Astrocyte of the cerebellum (primary cell): Measurements from ENCODE around the gene LRFN2.

ENCODE experiments used
- DNase-seq: peaks from one replicate; pipeline ENCODE4 v3.0.0-alpha.2; 2011; ENCODE audit warnings: low read depth
- H3K4me3 ChIP-seq: 2 replicates; pipeline ENCODE4 v1.5.1; 2011; ENCODE audit warnings: mild to moderate bottlenecking, low read depth, low read length, moderate library complexity
- CTCF ChIP-seq: IDR thresholded peaks from 2 replicates; pipeline ENCODE4 v1.5.1; 2012; ENCODE audit warnings: low read length, low read depth, moderate library complexity, mild to moderate bottlenecking; ENCODE audit errors: missing control alignments
- in situ Hi-C: cut with HindIII; loops from 2 replicates; pipeline ENCODE4 v1.10.0; 2017; ENCODE audit warnings: low sequenced_read_pairs

Gene LRFN2

DNA sequence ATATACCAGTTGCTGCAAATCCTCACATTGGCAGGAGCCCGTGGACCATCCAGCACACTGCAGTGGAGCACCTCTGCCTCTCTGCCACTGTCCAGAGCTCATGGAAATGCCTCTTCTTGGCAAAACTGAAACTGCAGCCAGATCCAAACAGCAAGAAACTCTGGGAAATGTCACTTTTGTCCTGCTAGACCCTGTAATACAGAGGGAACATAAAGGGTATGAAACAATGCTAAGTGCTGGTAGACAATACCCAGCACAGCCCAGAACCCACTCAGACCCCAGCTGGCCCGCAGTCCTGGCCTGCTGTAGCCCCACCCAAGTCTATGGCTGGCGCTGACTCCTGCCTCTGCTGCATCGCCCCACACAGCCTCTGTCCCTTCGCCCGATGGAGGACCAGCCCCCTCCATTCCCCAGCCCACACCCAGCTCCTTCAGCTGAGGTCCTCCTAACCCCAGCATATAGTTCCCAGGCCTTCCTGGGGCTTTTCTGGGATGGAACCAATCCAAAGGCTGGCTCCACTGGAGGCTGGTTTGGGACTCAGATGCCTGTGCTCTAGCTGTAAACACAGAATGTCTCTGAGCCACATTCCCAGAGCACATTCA, 242.5 kb downstream of the LRFN2 start:
- DNase-seq, result no peak
- no peak for TF ChIP-seq CTCF
- H3K4me3 ChIP-seq, result no peak overlapping the region
- in situ Hi-C loops, result no loop called here

GRCh38 chr6:40343877-40344565, 243.1 kb downstream of the LRFN2 start:
- in situ Hi-C loops, result no loop called here
- DNase-seq, result no peak
- H3K4me3 ChIP-seq, result no peak overlapping the region
- no peak for TF ChIP-seq CTCF

GRCh38 chr6:40343318-40343876, 243.8 kb downstream of the LRFN2 start:
- in situ Hi-C loops, result no loop called here
- no peak for TF ChIP-seq CTCF
- no peak for DNase-seq

DNA sequence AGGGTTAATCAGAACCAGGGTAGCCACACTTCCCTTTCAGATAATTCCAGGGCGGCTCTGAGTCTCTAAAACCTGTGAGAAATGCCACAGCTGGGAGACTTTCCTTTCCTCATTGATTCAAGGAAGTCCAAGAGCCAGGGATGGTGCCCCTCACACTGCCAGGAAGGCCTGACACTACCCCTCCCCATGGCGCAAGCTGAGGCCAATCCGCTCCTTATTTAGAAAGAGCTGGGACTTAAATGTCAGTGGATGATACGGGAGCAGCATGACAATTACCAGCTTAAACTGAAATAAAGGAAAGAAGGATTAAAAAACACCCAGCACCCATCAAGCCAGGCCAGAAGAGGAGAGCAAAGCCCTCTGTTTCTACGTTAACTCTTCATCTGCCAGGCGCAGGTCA, 244.4 kb downstream of the LRFN2 start:
- no peak overlapping the region for H3K4me3 ChIP-seq
- no peak for DNase-seq
- in situ Hi-C loops, result no loop called here
- no peak for TF ChIP-seq CTCF

More at GRCh38 chr6:40343318-40343876, 243.8 kb downstream of the LRFN2 start:
- no peak overlapping the region for H3K4me3 ChIP-seq

DNA sequence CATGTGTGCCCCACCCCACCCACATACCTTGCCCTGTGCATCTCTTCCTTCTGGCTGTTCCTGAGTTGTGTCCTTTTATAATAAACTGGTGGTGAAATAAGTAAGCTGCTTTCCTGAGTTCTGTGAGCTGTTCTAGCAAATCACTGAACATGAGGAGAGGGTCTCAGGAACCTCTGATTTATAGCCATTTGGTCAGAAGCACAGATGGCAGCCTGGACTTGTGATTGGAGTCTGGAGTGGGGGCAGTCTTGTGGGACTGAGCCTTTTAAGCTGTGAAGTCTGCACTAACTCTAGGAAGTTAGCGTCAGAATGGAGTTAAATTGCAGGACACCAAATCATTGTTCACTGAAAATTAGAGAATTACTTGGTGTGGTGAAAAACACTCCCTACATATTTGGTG, 245.4 kb downstream of the LRFN2 start:
- no peak for DNase-seq
- no peak overlapping the region for H3K4me3 ChIP-seq
- in situ Hi-C loops, result no loop called here
- TF ChIP-seq CTCF, result no peak
